GM19438 (cell line): ENCODE data around the gene SERPINB11.
"Not testable (repeated sequence)": the region's sequence is repeated elsewhere in the genome, so short reads cannot be mapped to it uniquely, and the experiment has no call there.

Source experiments
- ATAC-seq: cut with Tn5 transposase; IDR thresholded peaks from one replicate; pipeline ENCODE4 v1.9.1; 2021; ENCODE audit warnings: low read depth; ENCODE audit not compliant: unreplicated experiment

SERPINB11 gene

DNA sequence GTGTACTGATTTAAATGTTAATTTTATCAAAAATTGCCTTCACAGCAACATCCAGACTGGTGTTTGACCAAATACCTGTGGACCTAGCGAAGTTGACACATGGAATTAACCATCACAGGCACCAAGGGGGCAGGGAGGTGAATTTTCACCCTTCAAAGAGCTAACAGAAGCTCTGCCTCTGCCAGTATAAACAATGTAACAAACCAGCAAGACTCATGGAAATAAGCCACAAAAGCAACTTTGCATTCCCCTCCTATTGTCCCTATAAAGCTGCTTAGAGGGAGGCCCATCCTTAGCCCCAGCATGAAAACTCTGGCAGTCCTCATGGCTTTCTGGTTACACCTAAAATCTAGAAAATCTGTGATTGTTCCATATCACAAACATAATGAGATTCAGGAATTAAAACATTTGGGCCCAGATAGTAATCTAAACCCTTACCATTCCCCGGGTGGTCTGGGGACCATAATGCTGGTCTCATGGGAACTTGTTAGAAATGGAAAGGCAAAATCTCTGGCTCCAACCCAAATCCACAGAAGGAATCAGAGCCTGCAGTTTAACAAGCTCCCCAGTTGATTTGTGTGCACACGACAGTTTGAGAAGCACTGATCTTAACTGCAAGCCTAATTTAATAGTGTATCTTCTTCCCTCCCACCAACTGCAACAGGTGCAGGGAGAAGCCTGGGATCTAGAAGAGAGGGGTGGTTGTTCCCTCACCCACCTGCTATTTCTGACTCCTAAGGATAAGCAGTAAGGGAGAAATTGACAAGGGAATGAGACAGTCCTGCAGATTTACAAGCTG, 23.1 kb downstream of the SERPINB11 start:
- ATAC-seq: no peak

DNA sequence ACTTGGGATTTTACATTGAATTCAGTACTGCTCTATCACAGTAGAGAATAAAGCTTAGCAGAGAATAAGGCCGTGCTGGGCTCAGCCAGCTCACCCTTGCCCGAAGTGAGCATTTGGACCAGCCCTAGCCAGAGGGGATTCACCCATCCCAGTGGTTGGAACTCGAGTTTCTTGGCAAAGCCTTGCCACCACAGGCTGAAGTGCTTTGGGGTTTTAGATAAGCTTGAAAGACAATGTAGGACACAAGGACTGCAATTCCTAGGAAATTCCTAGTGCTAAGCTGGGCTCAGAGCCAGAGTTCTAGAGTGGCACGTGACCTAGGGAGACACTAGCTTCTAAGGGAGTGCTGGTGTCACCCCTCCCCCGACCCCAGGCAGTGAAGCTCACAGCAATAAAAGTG, 28.0 kb downstream of the SERPINB11 start:
- no peak for ATAC-seq

DNA sequence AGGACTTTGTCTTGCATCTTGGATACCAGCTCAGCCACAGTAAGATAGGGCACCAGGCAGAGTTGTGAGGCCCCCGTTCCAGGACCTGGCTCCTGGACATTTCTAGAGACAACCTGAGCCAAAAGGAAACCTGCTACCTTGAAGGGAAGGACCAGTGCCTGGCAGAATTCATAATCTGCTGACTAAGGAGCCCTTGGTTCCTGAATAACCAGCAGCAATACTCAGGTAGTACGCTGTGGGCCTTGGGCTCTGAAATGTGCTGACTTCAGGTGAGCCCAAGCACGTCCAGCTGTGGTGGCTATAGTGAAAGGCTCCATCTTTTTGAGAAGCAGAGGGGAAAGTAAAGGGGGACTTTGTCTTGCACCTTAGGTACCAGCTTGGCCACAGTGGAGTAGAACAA, 28.5 kb downstream of the SERPINB11 start:
- no peak for ATAC-seq

DNA sequence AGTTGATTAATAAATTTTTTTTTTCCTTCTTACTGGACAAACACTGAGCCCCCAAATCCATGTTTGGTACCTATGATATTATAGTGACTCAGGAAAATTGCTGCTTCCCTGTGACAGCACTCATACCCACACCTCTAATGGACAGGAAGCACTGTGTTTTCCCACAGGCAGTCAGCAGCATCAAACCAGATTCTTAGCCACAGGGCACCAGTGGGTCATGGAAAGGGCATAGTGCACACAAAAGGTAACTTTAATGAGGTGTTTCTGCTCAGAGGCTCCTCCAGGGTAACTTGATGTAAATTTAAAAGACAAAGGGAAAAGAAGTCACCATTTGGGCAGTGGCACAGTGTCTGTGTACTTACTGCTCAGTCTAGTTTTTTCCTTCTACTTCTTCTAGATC, 34.1 kb downstream of the SERPINB11 start:
- no peak for ATAC-seq

DNA sequence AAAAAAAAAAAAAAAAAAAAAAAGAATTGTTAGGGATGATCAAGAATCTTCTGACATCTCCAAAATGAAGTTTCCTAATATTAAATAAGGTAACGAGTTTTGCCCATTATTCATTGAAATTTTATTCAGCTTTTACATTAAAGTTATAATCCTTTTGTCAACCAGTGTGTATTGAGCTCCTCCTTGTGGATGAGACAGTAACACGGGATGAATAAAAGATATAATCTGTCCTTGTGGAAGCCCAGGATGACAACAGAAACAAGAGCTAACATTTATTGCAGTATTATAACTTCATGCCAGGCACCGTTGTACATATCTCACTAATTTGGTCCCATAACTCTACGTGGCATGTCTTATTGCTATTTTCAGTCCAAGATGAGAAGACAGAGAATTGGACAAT, 39.0 kb downstream of the SERPINB11 start:
- ATAC-seq: no peak

DNA sequence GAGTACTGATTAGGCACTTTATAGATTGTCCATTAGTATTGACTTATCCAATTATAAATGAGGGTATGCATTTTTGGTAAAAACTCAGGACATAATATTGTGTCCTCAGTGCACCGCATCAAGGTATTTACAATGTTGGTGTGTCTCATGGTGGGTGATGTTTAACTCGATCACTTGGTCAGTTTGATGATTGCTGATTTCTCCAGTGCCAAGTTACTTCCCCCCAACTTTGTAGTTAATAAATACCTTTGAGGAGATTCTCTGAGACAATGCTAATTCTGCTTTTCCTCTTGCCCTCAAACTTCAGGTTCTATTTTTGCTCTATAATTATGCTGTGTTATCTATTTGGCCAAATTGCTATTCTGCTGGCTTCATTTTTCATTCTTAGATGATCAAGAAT, 44.2 kb downstream of the SERPINB11 start:
- ATAC-seq: no peak

DNA sequence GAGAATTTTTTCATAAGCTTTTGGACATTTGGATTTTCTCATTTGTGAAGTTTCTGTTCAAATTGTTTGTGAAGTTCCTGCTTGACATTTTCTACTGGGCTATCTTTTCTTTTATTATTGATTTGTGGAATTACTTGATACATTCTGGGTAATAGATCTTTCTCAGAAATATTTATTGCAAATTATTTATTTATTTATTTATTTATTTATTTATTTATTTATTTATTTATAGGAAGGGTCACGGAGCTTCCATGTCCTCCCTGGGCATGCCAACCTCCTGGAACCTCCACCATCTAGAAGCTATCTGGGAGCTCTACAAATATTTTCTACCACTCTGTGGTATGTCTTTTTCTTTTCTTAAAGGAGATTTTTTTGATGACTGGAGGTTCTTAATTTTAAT, 46.7 kb downstream of the SERPINB11 start:
- no peak for ATAC-seq

DNA sequence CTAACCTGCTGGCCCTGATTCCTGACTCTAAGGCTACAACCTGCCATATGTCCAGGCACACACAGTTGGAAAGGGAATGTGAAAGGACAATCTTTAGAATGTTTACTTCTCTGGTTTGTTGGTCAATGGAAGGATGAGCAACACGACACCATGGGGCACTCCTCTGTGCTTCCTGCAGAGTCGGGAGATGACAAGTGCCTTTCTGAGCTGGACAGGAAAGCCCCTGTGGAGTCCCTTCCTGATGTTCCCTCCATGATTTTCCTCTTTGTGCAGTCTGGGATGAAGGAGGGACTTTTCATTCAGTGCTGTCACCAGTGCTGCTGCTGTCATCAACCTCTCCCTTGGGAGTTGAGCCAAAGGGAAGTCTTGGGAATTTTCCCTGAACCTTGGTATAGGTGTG, 49.9 kb downstream of the SERPINB11 start:
- ATAC-seq: no peak

DNA sequence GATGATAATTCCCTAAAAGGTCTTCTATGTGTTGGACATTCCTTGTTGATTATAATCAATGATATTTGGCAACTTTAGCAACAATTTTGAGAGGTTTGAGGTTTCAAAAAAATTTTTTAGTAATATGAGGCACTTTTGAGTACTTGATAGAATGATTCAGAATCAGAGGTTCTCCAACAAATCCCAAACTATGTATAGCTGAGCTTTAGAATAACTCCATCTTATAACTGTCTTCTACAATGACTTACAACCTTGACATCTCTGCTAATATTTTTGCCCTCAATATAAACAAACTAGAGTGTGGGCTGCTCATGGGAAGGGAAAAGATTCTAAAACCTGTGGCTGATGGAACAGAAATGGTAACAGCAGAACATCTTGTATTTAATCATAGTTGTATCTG, 50.9 kb downstream of the SERPINB11 start:
- no peak for ATAC-seq

DNA sequence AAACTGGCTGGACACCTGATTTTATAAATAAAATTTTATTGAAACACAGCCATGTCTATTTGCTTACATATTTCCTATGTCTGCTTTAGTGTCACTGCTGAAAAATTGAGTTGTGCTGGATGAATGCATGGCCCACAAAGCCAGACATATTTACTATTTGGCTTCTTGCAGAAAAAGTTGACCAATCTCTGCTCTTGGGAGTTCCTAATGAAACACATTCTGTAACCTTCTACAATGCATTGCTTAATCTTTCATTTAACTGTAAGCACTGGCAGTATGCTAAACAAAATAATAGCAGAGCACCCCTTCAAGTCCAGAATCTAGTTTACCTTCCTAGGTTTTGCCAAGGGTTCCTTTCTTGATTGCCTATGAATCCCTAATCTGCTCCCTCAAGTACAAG, 54.8 kb downstream of the SERPINB11 start:
- ATAC-seq: no peak

DNA sequence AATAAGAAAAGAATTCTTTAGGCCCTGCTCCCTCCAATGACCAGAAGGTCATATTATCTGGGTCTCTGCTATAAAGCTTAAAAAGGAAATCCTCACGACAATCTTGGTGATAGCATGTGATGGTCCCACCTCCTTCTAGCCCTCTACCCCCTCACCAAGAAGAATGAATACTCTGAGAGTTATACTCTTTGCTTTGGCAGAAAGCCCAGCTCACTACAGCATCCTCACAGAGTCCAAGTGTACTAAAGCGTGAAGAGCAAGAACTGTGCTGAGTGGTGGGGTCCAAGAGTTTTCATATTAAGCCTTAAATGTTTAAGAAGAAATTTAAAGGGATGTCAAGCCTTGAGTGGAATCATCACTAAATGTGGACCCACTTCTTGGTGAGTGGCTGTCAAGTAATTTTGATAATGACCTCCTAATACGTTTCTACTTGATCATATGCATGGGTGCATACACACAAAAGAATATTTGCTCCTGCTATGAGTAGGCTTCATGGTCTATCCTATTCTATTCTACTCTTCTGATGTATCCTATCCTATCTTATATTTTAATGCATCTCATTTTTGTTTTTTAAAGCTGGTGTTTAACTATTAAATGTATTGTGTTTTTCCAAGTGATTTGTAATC, 56.0 kb downstream of the SERPINB11 start:
- no peak for ATAC-seq

DNA sequence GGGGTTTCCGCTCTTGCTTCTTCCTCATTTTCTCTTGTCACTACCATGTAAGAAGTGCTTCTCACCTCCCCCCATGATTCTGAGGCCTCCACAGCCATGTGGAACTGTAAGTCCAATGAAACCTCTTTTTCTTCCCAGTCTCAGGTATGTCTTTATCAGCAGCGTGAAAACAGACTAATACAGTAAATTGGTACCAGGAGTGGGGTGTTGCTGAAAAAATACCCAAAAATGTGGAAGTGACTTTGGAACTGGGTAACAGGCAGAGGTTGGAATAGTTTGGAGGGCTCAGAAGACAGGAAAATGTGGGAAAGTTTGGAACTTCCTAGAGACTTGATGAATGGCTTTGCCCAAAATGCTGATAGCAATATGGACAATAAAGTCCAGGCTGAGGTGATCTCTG, 57.0 kb downstream of the SERPINB11 start:
- not testable (repeated sequence) for ATAC-seq

DNA sequence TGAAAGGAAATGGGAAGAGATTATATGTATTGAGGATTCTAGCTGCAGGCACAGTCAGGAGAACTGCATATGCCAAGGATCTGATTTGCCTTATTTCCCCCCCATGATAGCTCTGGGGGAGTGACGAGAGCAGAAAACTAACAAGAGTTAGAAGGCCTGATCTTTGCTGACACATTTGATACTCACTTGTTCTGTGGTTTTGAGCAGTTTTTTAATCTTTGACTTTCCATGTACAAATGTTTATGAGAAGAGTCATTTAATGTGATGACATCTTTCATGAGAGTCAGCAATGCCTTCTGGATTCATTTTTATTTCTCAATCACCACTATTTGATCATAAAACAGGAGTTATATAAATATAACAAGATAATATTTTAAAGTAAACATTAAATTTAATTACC, 59.8 kb downstream of the SERPINB11 start:
- no peak for ATAC-seq

DNA sequence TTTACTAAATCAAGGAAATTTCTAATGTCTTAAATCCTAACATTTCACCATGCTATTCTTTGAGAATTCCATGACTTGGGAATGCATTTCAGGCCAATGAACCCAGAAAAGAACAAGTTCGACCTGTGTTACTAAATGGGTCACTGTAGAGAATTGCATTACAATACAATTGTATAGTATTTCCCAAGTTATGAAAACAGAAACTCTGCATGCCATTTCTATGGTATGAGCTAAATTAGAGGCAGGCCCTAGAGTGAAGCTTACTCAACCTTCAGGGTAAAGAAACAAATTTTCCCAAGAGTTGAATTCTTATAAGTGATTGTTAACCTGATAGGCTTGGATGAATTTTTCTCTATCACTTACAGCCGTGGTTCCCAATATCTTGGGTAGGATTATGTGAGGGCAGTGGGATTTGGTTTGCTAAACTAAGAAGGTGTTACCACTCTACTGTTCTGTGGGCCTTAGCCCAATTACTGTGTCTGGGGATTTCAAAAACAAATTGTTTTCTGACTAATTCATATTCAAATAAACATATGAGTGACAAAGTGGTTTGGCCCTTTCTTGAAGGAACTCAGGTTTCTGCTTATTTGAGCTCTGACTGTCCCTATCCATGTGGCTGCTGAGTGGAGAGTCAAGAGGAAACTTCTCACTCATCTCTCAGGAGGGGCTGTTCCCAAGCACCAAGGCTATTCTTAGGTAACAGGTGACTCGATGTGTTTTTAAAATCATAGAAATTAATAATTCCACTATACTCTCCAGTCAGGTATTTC, 61.3 kb downstream of the SERPINB11 start:
- ATAC-seq: no peak

DNA sequence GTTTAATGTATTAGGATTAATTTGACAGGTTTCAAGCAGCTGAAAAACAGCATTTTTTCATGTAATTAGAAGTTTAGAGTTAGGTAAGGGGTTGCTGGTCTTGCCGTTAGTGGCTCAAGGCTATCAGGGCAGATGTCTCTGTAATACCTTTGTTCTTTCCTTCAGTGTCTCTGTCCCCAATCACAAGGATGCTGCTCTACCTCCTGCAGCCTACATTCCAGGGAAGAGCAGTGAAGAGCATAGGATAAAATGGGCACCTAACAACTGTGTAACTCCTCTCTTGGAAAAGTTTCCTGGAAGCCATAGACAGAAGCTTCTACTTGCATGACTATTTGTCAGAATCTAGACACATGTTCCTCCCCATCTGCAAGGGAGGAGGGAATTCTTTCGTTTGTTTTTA, 63.1 kb downstream of the SERPINB11 start:
- ATAC-seq: no peak
